ENCODE data around the gene ZNHIT1. TPM values are rescaled to one million over a fixed set of nuclear protein-coding genes. Genes with fewer than 3 reads are reported as not detected.
"Not testable (repeated sequence)": the region's sequence is repeated elsewhere in the genome, so short reads cannot be mapped to it uniquely, and the experiment has no call there.

Gene ZNHIT1
- total and polyA plus RNA-seq, 5 donors from 2014 or later = 41.8 to 99.6 (median 76.8) TPM

GRCh38 chr7:101251871-101252659, 34.1 kb downstream of the ZNHIT1 start:
- Mint-ChIP-seq H3K4me1 (peaks cover 14 to 43% (median 23%) of the 10 kb centered on the region in 4 donors), H3K9me3 (no peaks in the 10 kb centered on the region), H3K4me3 (peak overlapping the region; percentile 96 to 99 (median 99)), H3K27ac (peak overlapping the region; percentile 90 to 99 (median 95)), H3K36me3 (peaks cover 13% of the 10 kb centered on the region), H3K27me3 (peaks cover 23% of the 10 kb centered on the region)
- DNase-seq = peak; percentile 97 to 99 (median 98)
- peak; percentile 99 to 100 for ATAC-seq (ENCODE audit: low read depth in 2 of 2)
- Histone ChIP-seq H3K27ac (ENCODE audit: insufficient read depth, low read length, poor library complexity, severe bottlenecking) (peak overlapping the region; percentile 79), H3K36me3 (ENCODE audit: control insufficient read depth, insufficient read depth, low read length) (peaks cover 4% of the 10 kb centered on the region), H3K4me3 (ENCODE audit: low read depth, low read length) (peak overlapping the region; percentile 92), H3K4me1 (ENCODE audit: control insufficient read depth, insufficient read depth, low read length, poor library complexity, severe bottlenecking) (peaks cover 22% of the 10 kb centered on the region), H3K9me3 (ENCODE audit: control insufficient read depth in 2 of 2, low read length in 2 of 2) (no peaks in the 10 kb centered on the region), H3K27me3 (ENCODE audit: control insufficient read depth, insufficient read depth, low read length) (no peaks in the 10 kb centered on the region)

DNA sequence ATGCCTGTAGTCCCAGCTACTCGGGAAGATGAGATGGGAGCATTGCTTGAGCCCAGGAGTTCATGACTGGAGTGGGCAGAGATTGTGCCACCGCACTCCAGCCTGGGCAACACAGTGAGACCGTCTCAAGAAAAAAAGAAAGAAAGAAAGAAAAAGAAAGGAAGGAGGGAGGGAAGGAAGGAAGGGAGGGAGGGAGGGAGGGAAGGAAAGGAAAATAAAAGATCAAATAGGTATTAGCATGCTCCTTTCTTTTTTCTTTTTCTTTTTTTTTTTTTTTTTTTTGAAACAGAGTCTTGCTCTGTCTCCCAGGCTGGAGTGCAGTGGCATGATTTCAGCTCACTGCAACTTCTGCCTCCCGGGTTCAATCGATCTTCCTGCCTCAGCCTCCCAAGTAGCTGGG, 35.2 kb downstream of the ZNHIT1 start:
- peaks cover 11% of the 10 kb centered on the region for H3K36me3 Mint-ChIP-seq
- peaks cover 22% of the 10 kb centered on the region for H3K4me1 ChIP-seq (ENCODE audit: control insufficient read depth, insufficient read depth, low read length, poor library complexity, severe bottlenecking)
- not testable (repeated sequence) for DNase-seq; ATAC-seq (ENCODE audit: low read depth in 2 of 2); H3K27me3 ChIP-seq (ENCODE audit: control insufficient read depth, insufficient read depth, low read length); H3K27ac ChIP-seq (ENCODE audit: insufficient read depth, low read length, poor library complexity, severe bottlenecking); H3K27ac Mint-ChIP-seq; H3K36me3 ChIP-seq (ENCODE audit: control insufficient read depth, insufficient read depth, low read length); H3K9me3 Mint-ChIP-seq; H3K9me3 ChIP-seq (ENCODE audit: control insufficient read depth in 2 of 2, low read length in 2 of 2)
- peaks cover 12 to 35% (median 21%) of the 10 kb centered on the region in 4 donors for H3K4me1 Mint-ChIP-seq
- peak overlapping the region; percentile 92 for H3K4me3 ChIP-seq (ENCODE audit: low read depth, low read length)
- H3K27me3 Mint-ChIP-seq = peaks cover 23% of the 10 kb centered on the region
- peak overlapping the region in 3 of 4 donors; percentile 4 to 99 (median 61) for H3K4me3 Mint-ChIP-seq

- Histone ChIP-seq H3K9me3 (ENCODE audit: control insufficient read depth in 2 of 2, low read length in 2 of 2) (no peaks in the 10 kb centered on the region), H3K36me3 (ENCODE audit: control insufficient read depth, insufficient read depth, low read length) (no peaks in the 10 kb centered on the region), H3K27ac (ENCODE audit: insufficient read depth, low read length, poor library complexity, severe bottlenecking) (no peak overlapping the region), H3K27me3 (ENCODE audit: control insufficient read depth, insufficient read depth, low read length) (no peaks in the 10 kb centered on the region), H3K4me1 (ENCODE audit: control insufficient read depth, insufficient read depth, low read length, poor library complexity, severe bottlenecking) (peaks cover 9% of the 10 kb centered on the region), H3K4me3 (ENCODE audit: low read depth, low read length) (no peak overlapping the region)
- H3K27me3 Mint-ChIP-seq = peaks cover 28% of the 10 kb centered on the region
- peaks cover 6% of the 10 kb centered on the region for H3K36me3 Mint-ChIP-seq
- DNase-seq = no peak
- peaks cover 5 to 19% (median 11%) of the 10 kb centered on the region in 4 donors for H3K4me1 Mint-ChIP-seq
- H3K9me3 Mint-ChIP-seq = no peaks in the 10 kb centered on the region
- H3K27ac Mint-ChIP-seq = no peak overlapping the region
- no peak for ATAC-seq (ENCODE audit: low read depth in 2 of 2)
- peak overlapping the region in 1 of 4 donors; percentile 44 for H3K4me3 Mint-ChIP-seq
Observed at GRCh38 chr7:101255796-101256195, 37.8 kb downstream of the ZNHIT1 start.

DNA sequence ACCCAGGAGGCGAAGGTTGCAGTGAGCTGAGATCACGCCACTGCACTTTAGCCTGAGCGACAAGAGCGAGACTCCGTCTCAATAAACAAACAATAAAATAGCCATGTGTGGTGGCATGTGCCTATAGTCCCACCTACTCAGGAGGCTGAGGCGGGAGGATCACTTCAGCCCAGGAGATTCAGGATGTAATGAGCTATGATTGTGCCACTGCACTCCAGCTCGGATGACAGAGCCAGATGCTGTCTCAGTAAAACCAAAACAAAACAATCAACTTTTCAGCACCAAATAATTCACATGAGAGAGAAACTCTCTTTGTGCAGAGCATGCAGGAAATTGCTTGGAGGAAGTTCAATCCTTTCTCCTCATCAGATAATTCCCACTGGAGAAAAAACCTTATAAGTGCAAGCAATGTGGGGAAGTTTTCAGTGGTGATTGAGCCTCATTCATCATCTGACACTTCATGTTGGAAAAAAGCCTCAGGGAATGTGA, 40.3 kb downstream of the ZNHIT1 start:
- Histone ChIP-seq H3K36me3 (ENCODE audit: control insufficient read depth, insufficient read depth, low read length) (no peaks in the 10 kb centered on the region), H3K27ac (ENCODE audit: insufficient read depth, low read length, poor library complexity, severe bottlenecking) (no peak overlapping the region), H3K27me3 (ENCODE audit: control insufficient read depth, insufficient read depth, low read length) (no peaks in the 10 kb centered on the region), H3K9me3 (ENCODE audit: control insufficient read depth in 2 of 2, low read length in 2 of 2) (no peaks in the 10 kb centered on the region), H3K4me1 (ENCODE audit: control insufficient read depth, insufficient read depth, low read length, poor library complexity, severe bottlenecking) (no peaks in the 10 kb centered on the region), H3K4me3 (ENCODE audit: low read depth, low read length) (no peak overlapping the region)
- DNase-seq (no peak), ATAC-seq (ENCODE audit: low read depth in 2 of 2) (no peak)
- Mint-ChIP-seq H3K27ac (no peak overlapping the region), H3K4me3 (peak overlapping the region in 1 of 4 donors; percentile 21), H3K36me3 (no peaks in the 10 kb centered on the region), H3K9me3 (no peaks in the 10 kb centered on the region), H3K27me3 (peaks cover 37% of the 10 kb centered on the region), H3K4me1 (no peaks in the 10 kb centered on the region)

GRCh38 chr7:101264102-101264706, 46.2 kb downstream of the ZNHIT1 start:
- not testable (repeated sequence) for H3K4me3 ChIP-seq (ENCODE audit: low read depth, low read length); ATAC-seq (ENCODE audit: low read depth in 2 of 2); H3K9me3 ChIP-seq (ENCODE audit: control insufficient read depth in 2 of 2, low read length in 2 of 2); H3K4me1 ChIP-seq (ENCODE audit: control insufficient read depth, insufficient read depth, low read length, poor library complexity, severe bottlenecking); H3K27ac Mint-ChIP-seq; H3K27me3 ChIP-seq (ENCODE audit: control insufficient read depth, insufficient read depth, low read length); H3K4me1 Mint-ChIP-seq; H3K4me3 Mint-ChIP-seq; DNase-seq; H3K36me3 Mint-ChIP-seq; H3K9me3 Mint-ChIP-seq; H3K36me3 ChIP-seq (ENCODE audit: control insufficient read depth, insufficient read depth, low read length); H3K27ac ChIP-seq (ENCODE audit: insufficient read depth, low read length, poor library complexity, severe bottlenecking)
- peaks cover 23% of the 10 kb centered on the region for H3K27me3 Mint-ChIP-seq

- H3K36me3 ChIP-seq (ENCODE audit: control insufficient read depth, insufficient read depth, low read length) = no peaks in the 10 kb centered on the region
- H3K9me3 Mint-ChIP-seq = no peaks in the 10 kb centered on the region
- H3K27ac ChIP-seq (ENCODE audit: insufficient read depth, low read length, poor library complexity, severe bottlenecking) = no peak overlapping the region
- no peaks in the 10 kb centered on the region for H3K4me1 ChIP-seq (ENCODE audit: control insufficient read depth, insufficient read depth, low read length, poor library complexity, severe bottlenecking)
- no peaks in the 10 kb centered on the region for H3K27me3 ChIP-seq (ENCODE audit: control insufficient read depth, insufficient read depth, low read length)
- no peak for DNase-seq
- H3K4me3 Mint-ChIP-seq = no peak overlapping the region
- H3K9me3 ChIP-seq (ENCODE audit: control insufficient read depth in 2 of 2, low read length in 2 of 2) = no peaks in the 10 kb centered on the region
- no peaks in the 10 kb centered on the region for H3K4me1 Mint-ChIP-seq
- ATAC-seq (ENCODE audit: low read depth in 2 of 2) = no peak
- peaks cover 22% of the 10 kb centered on the region for H3K27me3 Mint-ChIP-seq
- H3K27ac Mint-ChIP-seq = no peak overlapping the region
- H3K36me3 Mint-ChIP-seq = no peaks in the 10 kb centered on the region
- H3K4me3 ChIP-seq (ENCODE audit: low read depth, low read length) = no peak overlapping the region
Observed at GRCh38 chr7:101265622-101266516, 47.9 kb downstream of the ZNHIT1 start.

GRCh38 chr7:101269664-101270063, 51.7 kb downstream of the ZNHIT1 start:
- Histone ChIP-seq H3K4me1 (ENCODE audit: control insufficient read depth, insufficient read depth, low read length, poor library complexity, severe bottlenecking) (no peaks in the 10 kb centered on the region), H3K27ac (ENCODE audit: insufficient read depth, low read length, poor library complexity, severe bottlenecking) (no peak overlapping the region), H3K36me3 (ENCODE audit: control insufficient read depth, insufficient read depth, low read length) (no peaks in the 10 kb centered on the region), H3K27me3 (ENCODE audit: control insufficient read depth, insufficient read depth, low read length) (no peaks in the 10 kb centered on the region), H3K9me3 (ENCODE audit: control insufficient read depth in 2 of 2, low read length in 2 of 2) (no peaks in the 10 kb centered on the region), H3K4me3 (ENCODE audit: low read depth, low read length) (no peak overlapping the region)
- DNase-seq (no peak), ATAC-seq (ENCODE audit: low read depth in 2 of 2) (no peak)
- H3K36me3 Mint-ChIP-seq = no peaks in the 10 kb centered on the region
- H3K4me1 Mint-ChIP-seq = no peaks in the 10 kb centered on the region
- H3K4me3 Mint-ChIP-seq = no peak overlapping the region
- peaks cover 15% of the 10 kb centered on the region for H3K27me3 Mint-ChIP-seq
- peaks cover 0 to 2% (median 0%) of the 10 kb centered on the region in 7 donors for H3K9me3 Mint-ChIP-seq
- H3K27ac Mint-ChIP-seq = no peak overlapping the region

Measured in CD4-positive, CD25-positive, alpha-beta regulatory T cell (primary cell).